AG04449 (cell line): Measurements from ENCODE around the gene ADCY10.

ENCODE experiments used
- CTCF ChIA-PET: fragments of 350-600 bp; formaldehyde crosslinking; extraction: SDS; loops from one replicate; lab custom pipeline; 2021; ENCODE audit warnings: antibody characterized with exemption; lab: Yijun Ruan, JAX
- POLR2A ChIA-PET: fragments of 400-600, 350-600 bp; formaldehyde crosslinking; extraction: SDS; loops from one replicate; lab custom pipeline; 2020; ENCODE audit warnings: antibody characterized with exemption, inconsistent platforms; lab: Yijun Ruan, JAX
- DNase-seq: peaks from one replicate; pipeline ENCODE4 v3.0.0-alpha.2; 2010; ENCODE audit warnings: low read depth, low spot score
- H3K4me3 ChIP-seq: 2 replicates; pipeline ENCODE4 v1.5.1; 2011; ENCODE audit warnings: low read depth, mild to moderate bottlenecking, control low read depth, low read length
- TF ChIP-seq, protein P1 (sequence below): IDR thresholded peaks from one replicate; pipeline ENCODE4 v1.5.1; 2011; ENCODE audit warnings: mild to moderate bottlenecking, moderate library complexity, low read length, control low read depth, inconsistent platforms; ENCODE audit not compliant: insufficient read depth; ENCODE audit errors: missing control alignments

Gene ADCY10

DNA sequence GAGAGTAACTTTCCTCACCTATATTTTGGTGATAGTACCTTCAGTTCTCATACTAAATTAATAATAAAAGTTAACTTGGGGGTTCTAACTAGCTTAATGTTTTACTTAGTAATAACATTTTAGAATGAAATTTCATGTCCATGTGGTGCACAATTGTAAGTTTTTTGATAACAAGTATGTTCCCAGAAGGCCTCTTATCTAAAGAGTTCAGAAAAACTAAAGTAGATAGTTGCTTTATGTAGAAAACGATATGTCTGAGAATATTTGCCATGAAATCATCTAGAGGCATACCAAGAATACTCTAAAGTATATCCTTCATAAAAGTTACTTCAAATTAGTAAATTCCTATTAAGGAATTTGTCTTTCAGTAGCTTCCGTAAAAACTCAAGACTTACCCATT, 10.2 kb upstream of the ADCY10 start:
- CTCF ChIA-PET = interaction anchor here (1.4 kb wide), 1 partner anchor 11 kb away, joined by 5 read pairs; no protein-coding TSS in a partner anchor
- H3K4me3 ChIP-seq = no peak overlapping the region
- POLR2A ChIA-PET = no interaction called here
- TF ChIP-seq, protein P1, sequence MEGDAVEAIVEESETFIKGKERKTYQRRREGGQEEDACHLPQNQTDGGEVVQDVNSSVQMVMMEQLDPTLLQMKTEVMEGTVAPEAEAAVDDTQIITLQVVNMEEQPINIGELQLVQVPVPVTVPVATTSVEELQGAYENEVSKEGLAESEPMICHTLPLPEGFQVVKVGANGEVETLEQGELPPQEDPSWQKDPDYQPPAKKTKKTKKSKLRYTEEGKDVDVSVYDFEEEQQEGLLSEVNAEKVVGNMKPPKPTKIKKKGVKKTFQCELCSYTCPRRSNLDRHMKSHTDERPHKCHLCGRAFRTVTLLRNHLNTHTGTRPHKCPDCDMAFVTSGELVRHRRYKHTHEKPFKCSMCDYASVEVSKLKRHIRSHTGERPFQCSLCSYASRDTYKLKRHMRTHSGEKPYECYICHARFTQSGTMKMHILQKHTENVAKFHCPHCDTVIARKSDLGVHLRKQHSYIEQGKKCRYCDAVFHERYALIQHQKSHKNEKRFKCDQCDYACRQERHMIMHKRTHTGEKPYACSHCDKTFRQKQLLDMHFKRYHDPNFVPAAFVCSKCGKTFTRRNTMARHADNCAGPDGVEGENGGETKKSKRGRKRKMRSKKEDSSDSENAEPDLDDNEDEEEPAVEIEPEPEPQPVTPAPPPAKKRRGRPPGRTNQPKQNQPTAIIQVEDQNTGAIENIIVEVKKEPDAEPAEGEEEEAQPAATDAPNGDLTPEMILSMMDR = no peak
- no peak for DNase-seq

DNA sequence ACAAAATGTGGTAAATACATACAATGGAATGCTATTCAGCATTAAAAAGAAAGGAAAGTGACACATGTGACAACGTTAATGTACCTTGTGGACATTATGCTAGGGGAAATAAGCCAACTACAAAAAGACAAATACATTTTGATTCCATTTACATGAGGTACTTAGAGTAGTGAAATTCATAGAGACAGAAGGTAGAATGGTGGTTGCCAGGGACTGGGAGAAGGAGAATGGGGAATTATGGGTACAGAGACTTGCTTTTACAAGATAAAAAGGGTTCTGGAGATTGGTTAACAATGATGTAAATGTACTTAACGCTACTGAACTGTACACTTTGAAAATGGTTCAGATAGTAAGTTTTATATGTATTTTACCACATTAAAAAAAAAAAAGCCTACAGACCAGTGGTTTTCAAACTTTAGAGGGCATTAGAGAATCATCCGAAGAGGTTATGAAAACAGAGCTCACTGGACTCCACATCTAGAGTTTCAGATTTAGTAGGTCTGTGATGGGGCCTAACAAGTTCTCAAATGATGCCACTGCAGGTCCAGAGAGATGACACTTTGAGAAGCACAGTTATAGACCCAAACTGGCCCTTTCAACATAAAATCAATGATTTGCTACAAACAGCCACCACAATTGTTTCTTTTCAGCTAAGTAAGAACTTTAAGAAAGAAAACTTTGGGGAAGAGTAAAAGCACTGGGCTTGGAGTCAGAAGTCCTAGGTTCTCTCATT, 9.6 kb upstream of the ADCY10 start:
- ChIA-PET POLR2A (no interaction called here), CTCF (interaction anchor here (1.4 kb wide), 1 partner anchor 12 kb away, joined by 5 read pairs; no protein-coding TSS in a partner anchor)
- TF ChIP-seq, protein P1 = no peak
- H3K4me3 ChIP-seq = no peak overlapping the region
- DNase-seq = no peak

DNA sequence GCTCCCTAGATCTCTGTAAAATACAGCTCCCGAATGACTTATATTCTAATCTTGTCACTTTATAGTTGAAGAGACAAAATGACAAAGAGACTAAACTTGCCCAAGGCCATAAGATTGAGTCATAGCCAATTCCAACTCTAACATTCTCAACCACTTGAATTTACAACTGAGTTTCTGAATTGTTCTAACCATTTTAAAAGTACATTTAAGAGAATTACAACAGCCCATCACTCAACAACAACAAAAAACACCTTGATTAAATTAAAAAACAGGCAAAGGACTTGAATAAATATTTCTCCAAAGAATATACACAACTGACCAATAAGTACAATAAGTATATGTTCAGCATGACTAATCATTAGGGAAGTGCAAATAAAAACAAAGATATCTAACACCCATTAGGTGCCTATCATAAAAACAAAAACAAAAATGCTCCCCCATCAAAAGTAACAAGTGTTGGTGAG, 8.7 kb upstream of the ADCY10 start:
- POLR2A ChIA-PET = no interaction called here
- CTCF ChIA-PET = no interaction called here
- DNase-seq = no peak
- TF ChIP-seq, protein P1 = no peak
- H3K4me3 ChIP-seq = no peak overlapping the region

DNA sequence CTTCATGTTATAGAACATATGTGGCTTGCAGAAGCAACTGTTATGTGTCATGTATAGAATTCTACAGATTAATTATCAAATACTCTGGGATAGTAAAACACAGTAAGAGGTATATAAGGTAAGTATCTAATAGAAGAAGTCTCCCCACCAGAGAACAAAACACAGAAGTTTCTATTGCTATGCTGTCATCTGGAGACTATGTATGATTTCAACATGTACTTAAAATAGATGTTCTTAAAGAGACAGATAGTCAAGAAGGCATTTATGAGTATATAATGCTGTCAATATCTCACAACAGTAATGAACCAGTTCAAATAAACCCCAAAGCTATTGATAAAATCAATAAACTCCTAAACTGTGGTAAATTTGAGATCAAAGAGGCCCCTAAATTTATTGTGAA, 8.1 kb upstream of the ADCY10 start:
- no peak overlapping the region for H3K4me3 ChIP-seq
- TF ChIP-seq, protein P1 = no peak
- ChIA-PET CTCF (interaction anchor here (0.8 kb wide), 1 partner anchor 119 kb away, joined by 3 read pairs; no protein-coding TSS in a partner anchor), POLR2A (no interaction called here)
- DNase-seq = no peak

DNA sequence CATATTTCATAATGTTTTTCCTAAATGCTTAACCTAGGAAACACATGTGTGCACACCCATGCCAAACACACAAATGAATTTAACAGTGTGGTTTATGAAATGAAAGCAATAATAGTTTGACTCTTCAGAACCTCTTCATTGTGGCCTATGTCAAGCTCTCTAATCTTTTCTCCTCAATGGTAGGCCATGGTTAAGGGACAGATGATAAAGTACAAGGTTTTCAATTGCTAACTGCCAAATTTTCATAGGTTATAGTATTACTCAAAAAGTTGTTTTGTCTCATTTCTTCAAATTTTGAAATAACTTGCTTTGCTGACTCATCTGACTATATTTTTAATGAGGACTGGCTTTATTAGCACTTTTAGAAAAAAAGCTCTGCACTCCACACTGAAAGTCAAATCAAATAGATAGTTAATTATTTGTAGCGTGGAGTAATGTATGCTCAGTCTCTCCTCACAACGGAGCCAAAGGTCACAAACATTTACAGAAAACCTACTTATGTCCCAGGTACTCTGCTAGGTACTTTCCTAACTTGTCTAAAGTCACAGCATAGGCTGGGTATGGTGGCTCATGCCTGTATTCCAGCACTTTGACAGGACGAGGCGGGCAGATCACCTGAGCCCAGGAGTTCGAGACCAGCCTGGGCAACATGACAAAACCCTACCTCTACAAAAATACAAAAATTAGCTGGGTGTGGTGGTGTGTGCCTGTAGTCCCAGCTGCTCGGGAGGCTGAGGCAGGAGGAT, 3.0 kb upstream of the ADCY10 start:
- CTCF ChIA-PET = interaction anchor here (1.4 kb wide), 1 partner anchor 15 kb away, joined by 4 read pairs; no protein-coding TSS in a partner anchor
- POLR2A ChIA-PET = no interaction called here
- no peak for DNase-seq
- TF ChIP-seq, protein P1 = no peak
- no peak overlapping the region for H3K4me3 ChIP-seq

DNA sequence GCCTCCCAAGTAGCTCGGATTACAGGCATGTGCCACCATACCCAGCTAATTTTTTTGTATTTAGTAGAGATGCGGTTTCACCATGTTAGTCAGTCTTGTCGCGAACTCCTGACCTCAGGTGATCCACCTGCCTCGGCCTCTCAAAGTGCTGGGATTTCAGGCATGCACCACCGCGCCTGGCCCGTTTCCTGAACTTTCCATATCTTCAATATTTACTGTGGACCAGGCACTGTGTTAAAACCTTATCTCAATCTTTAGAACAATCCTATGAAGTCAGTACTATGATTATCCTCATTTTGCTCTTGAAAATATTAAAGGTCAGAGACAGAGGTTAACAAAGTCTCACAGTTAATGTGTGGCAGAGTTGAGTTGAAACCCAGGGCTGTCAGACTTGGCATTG, 1.6 kb upstream of the ADCY10 start:
- CTCF ChIA-PET = interaction anchor here (1.6 kb wide), 1 partner anchor 11 kb away, joined by 7 read pairs; no protein-coding TSS in a partner anchor
- TF ChIP-seq, protein P1 = no peak
- DNase-seq = no peak
- POLR2A ChIA-PET = no interaction called here
- H3K4me3 ChIP-seq = no peak overlapping the region
